Body of pancreas (tissue), 4 donors: Measurements from ENCODE around the gene CD44.

Experiments used
- POLR2A ChIP-seq, 3 donors: fragments of 450-650 bp; IDR thresholded peaks; one replicate each; pipeline ENCODE4 v1.6.1; 2016; ENCODE audit warnings: antibody characterized with exemption in 3 of 3, mild to moderate bottlenecking in 2 of 3
- TF ChIP-seq, protein P1 (sequence below), 7 experiments: fragments of 450-650 bp in 4 of 7; fragments of 200-600 bp in 3 of 7; sonication (generic) in 3 of 7; IDR thresholded peaks; one replicate each; pipeline ENCODE4 v1.5.1; 2016 to 2019; ENCODE audit warnings: antibody characterized with exemption in 7 of 7

DNA sequence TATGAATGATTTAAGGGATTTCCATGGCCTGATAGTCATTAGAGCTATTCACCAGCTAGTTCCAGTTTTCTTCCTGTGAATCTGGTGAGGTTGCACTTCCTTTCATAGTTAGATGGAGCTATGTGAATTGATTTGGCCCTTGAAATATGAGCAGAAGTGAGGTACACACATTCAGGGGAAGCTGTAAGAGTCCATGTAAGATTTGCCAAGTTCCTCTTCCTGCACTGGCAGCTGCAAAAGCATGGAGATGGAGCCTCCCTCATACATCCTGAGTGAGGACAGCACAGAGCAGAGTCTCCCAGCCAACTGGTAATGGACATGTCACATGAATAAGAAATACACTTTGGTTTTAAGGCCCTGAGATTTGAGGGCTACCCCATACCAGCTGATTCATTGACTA, 111.7 kb downstream of the CD44 start:
- TF ChIP-seq, protein P1, sequence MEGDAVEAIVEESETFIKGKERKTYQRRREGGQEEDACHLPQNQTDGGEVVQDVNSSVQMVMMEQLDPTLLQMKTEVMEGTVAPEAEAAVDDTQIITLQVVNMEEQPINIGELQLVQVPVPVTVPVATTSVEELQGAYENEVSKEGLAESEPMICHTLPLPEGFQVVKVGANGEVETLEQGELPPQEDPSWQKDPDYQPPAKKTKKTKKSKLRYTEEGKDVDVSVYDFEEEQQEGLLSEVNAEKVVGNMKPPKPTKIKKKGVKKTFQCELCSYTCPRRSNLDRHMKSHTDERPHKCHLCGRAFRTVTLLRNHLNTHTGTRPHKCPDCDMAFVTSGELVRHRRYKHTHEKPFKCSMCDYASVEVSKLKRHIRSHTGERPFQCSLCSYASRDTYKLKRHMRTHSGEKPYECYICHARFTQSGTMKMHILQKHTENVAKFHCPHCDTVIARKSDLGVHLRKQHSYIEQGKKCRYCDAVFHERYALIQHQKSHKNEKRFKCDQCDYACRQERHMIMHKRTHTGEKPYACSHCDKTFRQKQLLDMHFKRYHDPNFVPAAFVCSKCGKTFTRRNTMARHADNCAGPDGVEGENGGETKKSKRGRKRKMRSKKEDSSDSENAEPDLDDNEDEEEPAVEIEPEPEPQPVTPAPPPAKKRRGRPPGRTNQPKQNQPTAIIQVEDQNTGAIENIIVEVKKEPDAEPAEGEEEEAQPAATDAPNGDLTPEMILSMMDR (IDR thresholded peaks at IDR 0.05), result no peak
- no peak for TF ChIP-seq POLR2A (IDR thresholded peaks at IDR 0.05)
